Transverse colon (tissue), 4 donors: Measurements from ENCODE around the gene ACACA. TPM values are rescaled to one million over a fixed set of nuclear protein-coding genes. Genes with fewer than 3 reads are reported as not detected.

Experiments used
- DNase-seq: peaks from one replicate; pipeline ENCODE4 v3.0.0-alpha.2; 2019
- H3K27ac ChIP-seq, 4 donors: fragments of 200-600 bp; sonication (generic); 2 replicates each; pipeline ENCODE4 v1.5.1; 2016 to 2018; ENCODE audit warnings: inconsistent platforms in 4 of 4
- H3K27me3 ChIP-seq: fragments of 200-600 bp; sonication (generic); 2 replicates; pipeline ENCODE4 v1.5.1; 2017; ENCODE audit warnings: inconsistent platforms
- H3K36me3 ChIP-seq, 4 donors: fragments of 200-600 bp; sonication (generic); 2 replicates each; pipeline ENCODE4 v1.5.1; 2017 to 2019; ENCODE audit warnings: inconsistent platforms in 4 of 4
- H3K4me1 ChIP-seq, 4 donors: fragments of 200-600 bp; sonication (generic); 2 replicates each; pipeline ENCODE4 v1.5.1; 2017 to 2020; ENCODE audit warnings: inconsistent platforms in 4 of 4
- H3K4me3 ChIP-seq, 4 donors: fragments of 200-600 bp; sonication (generic); 1 replicate in 1 of 4; 2 replicates in 3 of 4; pipeline versions ENCODE4 v1.5.1 to v1.6.1; 2017 to 2019; ENCODE audit warnings: inconsistent platforms in 4 of 4
- H3K9me3 ChIP-seq, 2 donors: fragments of 200-600 bp; sonication (generic); 2 replicates each; pipeline ENCODE4 v1.5.1; 2017 to 2019; ENCODE audit warnings: inconsistent platforms in 2 of 2
- EP300 ChIP-seq: sonication (generic); formaldehyde crosslinking; IDR thresholded peaks from one replicate; pipeline ENCODE4 v1.6.1; 2017; ENCODE audit warnings: antibody characterized with exemption, low read depth
- POLR2A ChIP-seq: fragments of 450-650 bp; IDR thresholded peaks from one replicate; pipeline ENCODE4 v1.6.1; 2016; ENCODE audit warnings: antibody characterized with exemption, mild to moderate bottlenecking, moderate library complexity
- POLR2AphosphoS5 ChIP-seq, 3 donors: sonication (generic); formaldehyde crosslinking; IDR thresholded peaks; one replicate each; pipeline ENCODE4 v1.6.1; 2016; ENCODE audit warnings: antibody characterized with exemption in 3 of 3
- WGBS, 2 donors: methylation state at CpG; one replicate each; pipeline ENCODE4 v1.1.5; 2018; ENCODE audit warnings: low coverage in 1 of 2; 5-methylcytosine and 5-hydroxymethylcytosine counted together
- in situ Hi-C, 4 donors: fragments of 200-750 bp; cut with MboI; loops; one replicate each; pipeline versions ENCODE4 v1.15.0 to v1.15.1; 2017; ENCODE audit warnings: low sequenced_read_pairs in 3 of 4, low pct_ligation_motif_present in 1 of 4, low pct_unique_long_range_greater_than_20kb in 1 of 4
- intact Hi-C: fragments of 100-400 bp; cut with DNase I; formaldehyde crosslinking; loops from one replicate; pipeline ENCODE4 v1.15.1; 2023; ENCODE audit warnings: low total_unique reads
- total RNA-seq, 4 donors: library from RNA; depleted of rRNA; stranded (reverse); fragments of >200 nt; gene quantifications; one replicate each; pipeline ENCODE4 v1.1.0, GENCODE V29; 2016
- TF ChIP-seq, protein P1 (sequence below), 5 experiments: fragments of 200-600 bp in 3 of 5; fragments of 450-650 bp in 2 of 5; sonication (generic) in 3 of 5; IDR thresholded peaks; 1 replicate in 2 of 5; 2 replicates in 3 of 5; pipeline ENCODE4 v1.5.1; 2016 to 2017; ENCODE audit warnings: antibody characterized with exemption in 5 of 5, inconsistent platforms in 3 of 5, mild to moderate bottlenecking in 2 of 5, moderate library complexity in 1 of 5

Gene ACACA
- total RNA-seq, 4 donors from 2014 or later: 21.7 to 173 (median 23.9) TPM

DNA sequence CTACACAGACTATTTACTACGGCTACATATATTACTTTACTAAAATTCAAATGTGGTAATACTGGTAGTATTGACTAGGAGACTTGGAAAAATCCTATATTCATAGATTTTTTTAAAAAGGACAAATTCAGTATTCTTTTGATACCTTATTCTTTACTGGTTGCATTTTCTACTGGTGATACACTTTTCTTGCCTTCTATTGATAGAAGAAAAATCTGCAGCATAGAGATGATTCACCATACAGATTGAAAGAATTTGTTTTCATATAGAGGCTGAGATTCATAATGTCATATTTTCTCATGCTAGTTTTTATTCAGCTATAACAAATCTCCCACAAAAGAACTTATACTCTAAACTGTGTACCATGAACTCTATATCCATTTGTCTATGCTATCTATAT, 226.3 kb downstream of the ACACA start:
- Histone ChIP-seq H3K27me3 (no peaks in the 10 kb centered on the region), H3K4me3 (no peak overlapping the region), H3K27ac (no peak overlapping the region), H3K9me3 (no peaks in the 10 kb centered on the region), H3K36me3 (peaks cover 0 to 34% (median 8%) of the 10 kb centered on the region in 4 donors), H3K4me1 (no peaks in the 10 kb centered on the region)
- no peak for DNase-seq
- WGBS, 2 donors: 93 to 96% methylated on average over 1 of the region's 1 CpG
- TF ChIP-seq EP300 (no peak), POLR2A (no peak), POLR2AphosphoS5 (IDR thresholded peaks at IDR 0.05) (no peak)
- TF ChIP-seq, protein P1, sequence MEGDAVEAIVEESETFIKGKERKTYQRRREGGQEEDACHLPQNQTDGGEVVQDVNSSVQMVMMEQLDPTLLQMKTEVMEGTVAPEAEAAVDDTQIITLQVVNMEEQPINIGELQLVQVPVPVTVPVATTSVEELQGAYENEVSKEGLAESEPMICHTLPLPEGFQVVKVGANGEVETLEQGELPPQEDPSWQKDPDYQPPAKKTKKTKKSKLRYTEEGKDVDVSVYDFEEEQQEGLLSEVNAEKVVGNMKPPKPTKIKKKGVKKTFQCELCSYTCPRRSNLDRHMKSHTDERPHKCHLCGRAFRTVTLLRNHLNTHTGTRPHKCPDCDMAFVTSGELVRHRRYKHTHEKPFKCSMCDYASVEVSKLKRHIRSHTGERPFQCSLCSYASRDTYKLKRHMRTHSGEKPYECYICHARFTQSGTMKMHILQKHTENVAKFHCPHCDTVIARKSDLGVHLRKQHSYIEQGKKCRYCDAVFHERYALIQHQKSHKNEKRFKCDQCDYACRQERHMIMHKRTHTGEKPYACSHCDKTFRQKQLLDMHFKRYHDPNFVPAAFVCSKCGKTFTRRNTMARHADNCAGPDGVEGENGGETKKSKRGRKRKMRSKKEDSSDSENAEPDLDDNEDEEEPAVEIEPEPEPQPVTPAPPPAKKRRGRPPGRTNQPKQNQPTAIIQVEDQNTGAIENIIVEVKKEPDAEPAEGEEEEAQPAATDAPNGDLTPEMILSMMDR (IDR thresholded peaks at IDR 0.05): no peak
- in situ Hi-C loops (loop anchor here in 1 of 4 donors (25.0 kb wide), 1 partner anchor 543 kb away; no protein-coding TSS in a partner anchor), intact Hi-C loops (no loop called here)

DNA sequence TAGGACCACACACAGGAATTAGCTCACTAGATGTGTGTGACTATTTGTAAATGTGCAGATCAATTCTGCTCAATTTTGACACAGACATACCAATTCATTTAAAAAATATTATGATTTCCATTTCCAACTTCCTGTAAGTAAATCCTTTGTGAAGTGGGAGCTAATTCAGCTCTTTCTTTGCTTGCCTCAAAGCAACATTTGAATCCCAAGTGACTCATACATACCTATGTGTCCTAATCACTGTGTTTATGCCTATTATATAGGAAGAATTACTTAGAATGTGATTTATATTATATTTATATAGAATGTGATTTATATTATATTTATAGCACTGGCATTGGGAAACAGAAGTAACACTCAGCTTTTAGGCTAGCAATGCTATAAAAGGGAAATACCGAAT, 226.7 kb downstream of the ACACA start:
- intact Hi-C loops (no loop called here), in situ Hi-C loops (loop anchor here in 1 of 4 donors (25.0 kb wide), 1 partner anchor 543 kb away; no protein-coding TSS in a partner anchor)
- no peaks in the 10 kb centered on the region for H3K9me3 ChIP-seq
- H3K4me3 ChIP-seq: no peak overlapping the region
- peaks cover 0 to 34% (median 8%) of the 10 kb centered on the region in 4 donors for H3K36me3 ChIP-seq
- no peaks in the 10 kb centered on the region for H3K4me1 ChIP-seq
- TF ChIP-seq, protein P1 (IDR thresholded peaks at IDR 0.05): no peak
- no peak for TF ChIP-seq POLR2AphosphoS5 (IDR thresholded peaks at IDR 0.05)
- TF ChIP-seq EP300: no peak
- no peak for TF ChIP-seq POLR2A
- H3K27me3 ChIP-seq: no peaks in the 10 kb centered on the region
- WGBS, 2 donors: 90 to 95% methylated on average over 1 of the region's 1 CpG
- no peak overlapping the region for H3K27ac ChIP-seq
- no peak for DNase-seq

DNA sequence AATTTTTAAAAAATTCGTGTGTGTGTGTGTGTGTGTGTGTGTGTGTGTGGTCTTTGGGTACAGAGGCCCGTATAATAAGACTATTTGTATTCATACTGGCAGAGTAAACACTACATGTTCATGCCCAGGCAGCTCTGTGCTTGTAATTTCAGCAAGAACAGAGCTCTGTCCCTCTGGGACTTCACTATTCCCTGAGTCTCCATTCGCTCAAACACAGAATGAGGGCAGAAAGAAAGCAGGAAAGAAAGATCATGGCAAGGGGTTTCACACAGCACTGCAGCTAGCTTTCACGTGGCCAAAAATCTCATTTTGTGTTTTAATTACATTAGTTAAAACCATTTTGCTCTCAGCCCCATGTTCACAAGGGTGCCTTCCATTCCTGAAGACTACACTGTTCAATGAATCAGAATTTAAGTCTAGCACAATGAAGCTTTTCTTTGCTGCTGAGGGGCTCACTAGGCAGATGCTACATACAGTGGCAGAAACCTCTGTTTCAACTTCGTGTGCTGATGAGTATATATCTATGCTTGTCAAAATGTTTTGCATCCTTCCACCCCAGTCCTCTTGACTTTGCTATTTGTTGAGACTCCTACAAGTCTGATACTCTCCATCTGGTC, 229.3 kb downstream of the ACACA start:
- DNase-seq: no peak
- Histone ChIP-seq H3K9me3 (no peaks in the 10 kb centered on the region), H3K4me1 (no peaks in the 10 kb centered on the region), H3K36me3 (peaks cover 0 to 34% (median 8%) of the 10 kb centered on the region in 4 donors), H3K27ac (no peak overlapping the region), H3K27me3 (no peaks in the 10 kb centered on the region), H3K4me3 (no peak overlapping the region)
- intact Hi-C loops: no loop called here
- WGBS, 2 donors: 68 to 70% methylated on average over 5 of the region's 5 CpGs
- in situ Hi-C loops: loop anchor here in 1 of 4 donors (25.0 kb wide), 1 partner anchor 540 kb away; no protein-coding TSS in a partner anchor
- no peak for TF ChIP-seq POLR2AphosphoS5 (IDR thresholded peaks at IDR 0.05)

GRCh38 chr17:37176723-37177122, 229.9 kb downstream of the ACACA start:
- no peaks in the 10 kb centered on the region for H3K27me3 ChIP-seq
- in situ Hi-C loops (loop anchor here in 1 of 4 donors (25.0 kb wide), 1 partner anchor 539 kb away; no protein-coding TSS in a partner anchor), intact Hi-C loops (no loop called here)
- TF ChIP-seq POLR2A (no peak), POLR2AphosphoS5 (IDR thresholded peaks at IDR 0.05) (no peak), EP300 (no peak)
- TF ChIP-seq, protein P1 (IDR thresholded peaks at IDR 0.05): no peak
- no peak for DNase-seq
- H3K4me3 ChIP-seq: no peak overlapping the region
- peaks cover 0 to 34% (median 8%) of the 10 kb centered on the region in 4 donors for H3K36me3 ChIP-seq
- no peaks in the 10 kb centered on the region for H3K9me3 ChIP-seq
- H3K27ac ChIP-seq: no peak overlapping the region
- H3K4me1 ChIP-seq: no peaks in the 10 kb centered on the region

DNA sequence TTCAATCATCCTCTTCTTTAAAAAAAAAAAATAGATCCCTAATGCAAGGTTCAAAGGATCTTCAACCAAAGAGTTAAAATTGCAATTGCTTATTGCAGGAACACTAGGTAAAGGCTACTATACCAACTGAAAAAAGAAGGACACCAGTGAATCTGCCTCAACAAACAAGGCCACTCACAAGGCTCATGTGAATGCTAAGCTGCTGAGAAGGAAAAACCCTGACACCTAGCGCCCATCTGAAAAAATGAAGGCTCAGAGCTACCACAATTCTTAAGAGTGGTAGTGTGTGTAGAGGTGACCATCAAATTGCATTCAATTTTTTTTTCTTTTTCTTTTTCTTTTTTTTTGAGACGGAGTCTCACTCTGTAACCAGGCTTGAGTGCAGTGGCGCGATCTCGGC, 232.4 kb downstream of the ACACA start:
- 88 to 92% methylated on average over 5 of the region's 5 CpGs for WGBS, 2 donors
- no peak overlapping the region for H3K27ac ChIP-seq
- DNase-seq: no peak
- no peaks in the 10 kb centered on the region for H3K4me1 ChIP-seq
- intact Hi-C loops: no loop called here
- no peaks in the 10 kb centered on the region for H3K9me3 ChIP-seq
- H3K27me3 ChIP-seq: no peaks in the 10 kb centered on the region
- peaks cover 0 to 14% (median 6%) of the 10 kb centered on the region in 4 donors for H3K36me3 ChIP-seq
- H3K4me3 ChIP-seq: no peak overlapping the region
- TF ChIP-seq, protein P1 (IDR thresholded peaks at IDR 0.05): peak in 3 of 5 experiments; percentile 7 to 21 (median 9)
- TF ChIP-seq POLR2AphosphoS5 (IDR thresholded peaks at IDR 0.05): no peak
- in situ Hi-C loops: loop anchor here in 1 of 4 donors (25.0 kb wide), 1 partner anchor 112 kb away; no protein-coding TSS in a partner anchor
